Stimulated activated CD8-positive, alpha-beta memory T cell treated with anti-CD3 and anti-CD28 coated beads, Interleukin-12 subunit alpha, Interleukin-12 subunit beta, amount 100 ng/mL, for 24 hours (primary cell): Measurements from ENCODE around the gene AP3M1.

Experiments used
- DNase-seq: peaks from one replicate; pipeline ENCODE4 v3.0.0-alpha.2; 2020; ENCODE audit errors: extremely low read depth

AP3M1 gene

GRCh38 chr10:74079936-74080590, 70.6 kb downstream of the AP3M1 start:
- DNase-seq: no peak

- DNase-seq: no peak
Observed at GRCh38 chr10:74079028-74079935, 71.3 kb downstream of the AP3M1 start.

- no peak for DNase-seq
Observed at GRCh38 chr10:74078037-74078436, 72.6 kb downstream of the AP3M1 start.

- no peak for DNase-seq
Observed at GRCh38 chr10:74077416-74077815, 73.2 kb downstream of the AP3M1 start.

DNA sequence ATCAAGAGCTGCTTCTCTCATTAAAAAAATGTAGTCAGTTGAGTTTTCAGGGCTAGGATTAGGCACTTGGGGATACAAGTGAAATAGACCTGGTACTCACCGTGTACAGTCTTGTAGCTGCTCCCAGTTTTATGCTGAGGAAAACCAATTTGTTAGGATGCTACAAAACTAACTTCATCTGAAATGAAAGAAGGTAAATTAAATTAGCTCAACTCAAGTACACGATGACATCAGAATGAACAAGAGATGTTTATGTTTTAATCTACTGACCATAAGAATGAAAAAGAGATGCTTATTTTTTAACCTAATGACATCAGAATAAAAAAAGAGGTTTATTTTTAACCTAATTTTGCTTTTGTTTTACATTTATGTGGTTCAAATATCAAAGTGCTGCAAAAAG, 73.7 kb downstream of the AP3M1 start:
- DNase-seq: no peak

DNA sequence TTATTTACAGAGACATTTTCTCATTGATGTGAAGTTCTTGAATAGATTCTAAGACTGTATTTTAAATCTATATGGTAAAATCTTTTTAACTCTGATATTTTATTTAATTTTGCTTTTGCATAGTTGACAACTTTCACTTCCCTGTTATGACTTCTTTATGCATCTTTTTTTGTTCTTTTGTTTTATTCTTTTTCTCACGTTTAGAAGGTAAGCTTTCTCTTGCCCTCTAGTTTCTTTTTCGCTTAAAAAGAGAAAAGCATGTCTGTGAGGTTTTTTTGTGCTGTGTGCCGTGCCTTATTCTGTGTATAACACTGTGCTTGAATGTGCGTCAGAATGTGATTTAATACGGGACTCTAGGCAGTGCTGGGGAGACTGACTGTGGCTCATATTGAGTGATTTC, 74.7 kb downstream of the AP3M1 start:
- DNase-seq: no peak

GRCh38 chr10:74072503-74072902, 78.1 kb downstream of the AP3M1 start:
- DNase-seq: no peak

DNA sequence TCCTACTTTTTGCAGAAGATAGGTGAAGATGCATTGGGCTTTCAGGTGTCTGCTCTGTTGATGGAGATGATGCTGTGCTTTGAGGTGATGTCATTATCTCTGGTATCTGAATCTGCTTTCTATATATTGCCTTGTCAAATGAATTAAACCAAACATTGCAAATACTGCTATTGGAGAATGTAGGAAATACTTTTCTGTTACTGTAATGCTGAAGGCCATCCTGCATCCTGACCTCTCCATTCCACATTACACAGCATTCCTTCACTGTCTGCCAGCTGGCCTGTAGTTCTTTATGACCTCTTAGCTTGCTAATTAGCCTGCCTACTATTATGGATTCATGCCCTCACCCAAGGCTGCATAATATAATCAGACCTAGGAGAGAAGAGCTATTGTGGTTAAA, 79.5 kb downstream of the AP3M1 start:
- no peak for DNase-seq
